Measurements from ENCODE around the gene C3orf20.

The C3orf20 gene

GRCh38 chr3:14674841-14675240 is at the start of gene C3orf20:
Gene C3orf20, plus strand, starts transcription at chr3:14675141. Its CDS starts 7,573 bp downstream, at chr3:14682714.
- no peak within 1 kb of the TSS for H3K27ac Mint-ChIP-seq
- peaks cover 49% of the 10 kb centered on the region for H3K36me3 Mint-ChIP-seq (ENCODE audit: low read depth)
- H3K4me3 Mint-ChIP-seq = no peak within 1 kb of the TSS
- H3K27me3 Mint-ChIP-seq = no peaks in the 10 kb centered on the region
- H3K9me3 Mint-ChIP-seq = peaks cover 3% of the 10 kb centered on the region
- no peaks in the 10 kb centered on the region for H3K4me1 Mint-ChIP-seq (ENCODE audit: low read depth)

GRCh38 chr3:14625443-14625842 is 49.5 kb upstream of the C3orf20 start:
- Mint-ChIP-seq H3K27ac (no peak overlapping the region), H3K27me3 (peaks cover 7% of the 10 kb centered on the region), H3K36me3 (ENCODE audit: low read depth) (no peaks in the 10 kb centered on the region), H3K4me3 (no peak overlapping the region), H3K4me1 (ENCODE audit: low read depth) (no peaks in the 10 kb centered on the region), H3K9me3 (no peaks in the 10 kb centered on the region)

GRCh38 chr3:14627815-14628214 is 47.1 kb upstream of the C3orf20 start:
- H3K27me3 Mint-ChIP-seq = peaks cover 7% of the 10 kb centered on the region
- no peak overlapping the region for H3K27ac Mint-ChIP-seq
- H3K4me1 Mint-ChIP-seq (ENCODE audit: low read depth) = no peaks in the 10 kb centered on the region
- H3K9me3 Mint-ChIP-seq = no peaks in the 10 kb centered on the region
- H3K36me3 Mint-ChIP-seq (ENCODE audit: low read depth) = no peaks in the 10 kb centered on the region
- no peak overlapping the region for H3K4me3 Mint-ChIP-seq

- H3K4me3 Mint-ChIP-seq = no peak overlapping the region
- no peaks in the 10 kb centered on the region for H3K4me1 Mint-ChIP-seq (ENCODE audit: low read depth)
- H3K9me3 Mint-ChIP-seq = no peaks in the 10 kb centered on the region
- peaks cover 7% of the 10 kb centered on the region for H3K27me3 Mint-ChIP-seq
- no peaks in the 10 kb centered on the region for H3K36me3 Mint-ChIP-seq (ENCODE audit: low read depth)
- H3K27ac Mint-ChIP-seq = no peak overlapping the region
These were observed 46.5 kb upstream of the C3orf20 start for GRCh38 chr3:14628406-14628805.

GRCh38 chr3:14630404-14631100 is 44.4 kb upstream of the C3orf20 start:
- peaks cover 16% of the 10 kb centered on the region for H3K27me3 Mint-ChIP-seq
- H3K9me3 Mint-ChIP-seq = no peaks in the 10 kb centered on the region
- H3K36me3 Mint-ChIP-seq (ENCODE audit: low read depth) = no peaks in the 10 kb centered on the region
- no peaks in the 10 kb centered on the region for H3K4me1 Mint-ChIP-seq (ENCODE audit: low read depth)
- no peak overlapping the region for H3K4me3 Mint-ChIP-seq
- H3K27ac Mint-ChIP-seq = no peak overlapping the region

- Mint-ChIP-seq H3K4me1 (ENCODE audit: low read depth) (no peaks in the 10 kb centered on the region), H3K9me3 (no peaks in the 10 kb centered on the region), H3K27me3 (peaks cover 19% of the 10 kb centered on the region), H3K27ac (no peak overlapping the region), H3K4me3 (no peak overlapping the region), H3K36me3 (ENCODE audit: low read depth) (no peaks in the 10 kb centered on the region)
These were observed 43.8 kb upstream of the C3orf20 start for GRCh38 chr3:14631101-14631497.

- no peaks in the 10 kb centered on the region for H3K4me1 Mint-ChIP-seq (ENCODE audit: low read depth)
- no peak overlapping the region for H3K27ac Mint-ChIP-seq
- H3K4me3 Mint-ChIP-seq = no peak overlapping the region
- peaks cover 20% of the 10 kb centered on the region for H3K27me3 Mint-ChIP-seq
- no peaks in the 10 kb centered on the region for H3K9me3 Mint-ChIP-seq
- H3K36me3 Mint-ChIP-seq (ENCODE audit: low read depth) = no peaks in the 10 kb centered on the region
These were observed 43.1 kb upstream of the C3orf20 start for GRCh38 chr3:14631687-14632441.

- Mint-ChIP-seq H3K27ac (no peak overlapping the region), H3K4me1 (ENCODE audit: low read depth) (no peaks in the 10 kb centered on the region), H3K36me3 (ENCODE audit: low read depth) (no peaks in the 10 kb centered on the region), H3K27me3 (peaks cover 17% of the 10 kb centered on the region), H3K9me3 (no peaks in the 10 kb centered on the region), H3K4me3 (no peak overlapping the region)
These were observed 42.5 kb upstream of the C3orf20 start for GRCh38 chr3:14632442-14632930.

- Mint-ChIP-seq H3K27me3 (peaks cover 26% of the 10 kb centered on the region), H3K27ac (no peak overlapping the region), H3K36me3 (ENCODE audit: low read depth) (no peaks in the 10 kb centered on the region), H3K9me3 (no peaks in the 10 kb centered on the region), H3K4me1 (ENCODE audit: low read depth) (no peaks in the 10 kb centered on the region), H3K4me3 (no peak overlapping the region)
These were observed 41.5 kb upstream of the C3orf20 start for GRCh38 chr3:14633417-14633816.

- no peak overlapping the region for H3K4me3 Mint-ChIP-seq
- no peaks in the 10 kb centered on the region for H3K9me3 Mint-ChIP-seq
- no peak overlapping the region for H3K27ac Mint-ChIP-seq
- no peaks in the 10 kb centered on the region for H3K4me1 Mint-ChIP-seq (ENCODE audit: low read depth)
- H3K36me3 Mint-ChIP-seq (ENCODE audit: low read depth) = no peaks in the 10 kb centered on the region
- peaks cover 31% of the 10 kb centered on the region for H3K27me3 Mint-ChIP-seq
These were observed 41.0 kb upstream of the C3orf20 start for GRCh38 chr3:14633819-14634424.

- peaks cover 37% of the 10 kb centered on the region for H3K27me3 Mint-ChIP-seq
- no peaks in the 10 kb centered on the region for H3K36me3 Mint-ChIP-seq (ENCODE audit: low read depth)
- no peak overlapping the region for H3K27ac Mint-ChIP-seq
- H3K4me3 Mint-ChIP-seq = no peak overlapping the region
- no peaks in the 10 kb centered on the region for H3K4me1 Mint-ChIP-seq (ENCODE audit: low read depth)
- no peaks in the 10 kb centered on the region for H3K9me3 Mint-ChIP-seq
These were observed 40.1 kb upstream of the C3orf20 start for GRCh38 chr3:14634763-14635400.

- Mint-ChIP-seq H3K9me3 (no peaks in the 10 kb centered on the region), H3K36me3 (ENCODE audit: low read depth) (no peaks in the 10 kb centered on the region), H3K4me1 (ENCODE audit: low read depth) (no peaks in the 10 kb centered on the region), H3K27ac (no peak overlapping the region), H3K27me3 (peaks cover 37% of the 10 kb centered on the region), H3K4me3 (no peak overlapping the region)
These were observed 38.3 kb upstream of the C3orf20 start for GRCh38 chr3:14636496-14637087.

- H3K9me3 Mint-ChIP-seq = no peaks in the 10 kb centered on the region
- no peaks in the 10 kb centered on the region for H3K4me1 Mint-ChIP-seq (ENCODE audit: low read depth)
- no peak overlapping the region for H3K27ac Mint-ChIP-seq
- H3K36me3 Mint-ChIP-seq (ENCODE audit: low read depth) = no peaks in the 10 kb centered on the region
- no peak overlapping the region for H3K4me3 Mint-ChIP-seq
- peaks cover 32% of the 10 kb centered on the region for H3K27me3 Mint-ChIP-seq
These were observed 34.8 kb upstream of the C3orf20 start for GRCh38 chr3:14640157-14640562.

GRCh38 chr3:14640734-14641133 is 34.2 kb upstream of the C3orf20 start:
- no peak overlapping the region for H3K4me3 Mint-ChIP-seq
- H3K4me1 Mint-ChIP-seq (ENCODE audit: low read depth) = no peaks in the 10 kb centered on the region
- H3K27ac Mint-ChIP-seq = no peak overlapping the region
- no peaks in the 10 kb centered on the region for H3K36me3 Mint-ChIP-seq (ENCODE audit: low read depth)
- peaks cover 27% of the 10 kb centered on the region for H3K27me3 Mint-ChIP-seq
- H3K9me3 Mint-ChIP-seq = no peaks in the 10 kb centered on the region

All from stimulated activated naive CD8-positive, alpha-beta T cell treated with anti-CD3 and anti-CD28 coated beads, Interleukin-15, Interleukin-2, amounts not matched to agents 100 ng/mL and 50 ng/mL, for 24 hours (primary cell).